K562 (cell line): ENCODE data around the gene PMVK. TPM values are rescaled to one million over a fixed set of nuclear protein-coding genes. Genes with fewer than 3 reads are reported as not detected.
A peak's percentile ranks its signal among the peaks of the same experiment; 100 is the strongest.

Experiments used
- ARID2 ChIP-seq: fragments of 450-650 bp; IDR thresholded peaks from 2 replicates; pipeline ENCODE4 v1.6.1; 2017; ENCODE audit warnings: antibody characterized with exemption, mild to moderate bottlenecking
- CBFA2T2 ChIP-seq: fragments of 450-650 bp; conservative IDR thresholded peaks from 2 replicates; pipeline ENCODE4 v1.6.1; 2017; ENCODE audit warnings: mild to moderate bottlenecking
- CBX5 ChIP-seq: IDR thresholded peaks from 2 replicates; pipeline ENCODE4 v1.6.1; 2014; ENCODE audit warnings: low read depth, borderline replicate concordance
- CTBP1 ChIP-seq: fragments of 450-650 bp; IDR thresholded peaks from 2 replicates; pipeline ENCODE4 v1.6.1; 2016; ENCODE audit warnings: borderline replicate concordance
- DIDO1 ChIP-seq: fragments of 450-650 bp; IDR thresholded peaks from 2 replicates; pipeline ENCODE4 v1.6.1; 2016; ENCODE audit warnings: low read depth, missing biosample characterization, missing genetic modification characterization
- ESRRA ChIP-seq: fragments of 450-650 bp; IDR thresholded peaks from 2 replicates; pipeline ENCODE4 v1.6.1; 2014; ENCODE audit warnings: low read depth, mild to moderate bottlenecking, moderate library complexity, borderline replicate concordance
- ETV1 ChIP-seq: fragments of 450-650 bp; conservative IDR thresholded peaks from 2 replicates; pipeline ENCODE4 v1.6.1; 2016; ENCODE audit warnings: missing genetic modification characterization, control low read depth, low read depth, missing compliant biosample characterization
- GABPB1 ChIP-seq: sonication (generic); formaldehyde crosslinking; IDR thresholded peaks from 2 replicates; pipeline ENCODE4 v1.8.0; 2022; ENCODE audit warnings: mild to moderate bottlenecking, missing genetic modification reagents
- KAT2B ChIP-seq: IDR thresholded peaks from one replicate; pipeline ENCODE4 v1.6.1; 2012; ENCODE audit warnings: low read depth, mild to moderate bottlenecking, control low read depth, inconsistent platforms, low read length, moderate library complexity
- MCM2 ChIP-seq: fragments of 450-650 bp; IDR thresholded peaks from 2 replicates; pipeline ENCODE4 v1.6.1; 2017; ENCODE audit warnings: low read depth, mild to moderate bottlenecking
- NR3C1 ChIP-seq: sonication (generic); formaldehyde crosslinking; IDR thresholded peaks from 2 replicates; pipeline ENCODE4 v1.8.1; 2022; ENCODE audit warnings: missing genetic modification reagents
- PTBP1 ChIP-seq: fragments of 200-400 bp; formaldehyde crosslinking; IDR thresholded peaks from 2 replicates; pipeline ENCODE4 v1.6.1; 2017; ENCODE audit warnings: low read depth, low read length
- SETDB1 ChIP-seq: IDR thresholded peaks from one replicate; pipeline ENCODE4 v1.6.1; 2012; ENCODE audit warnings: low read length, control low read depth, inconsistent platforms
- SIN3A ChIP-seq, 2 experiments: fragments of 150-350 bp in 1 of 2; IDR thresholded peaks; 2 replicates each; pipeline ENCODE4 v1.6.1; 2011 to 2016; ENCODE audit warnings: borderline replicate concordance in 2 of 2, low read depth in 2 of 2, low read length in 2 of 2, mild to moderate bottlenecking in 2 of 2, moderate library complexity in 2 of 2; ENCODE audit not compliant: control insufficient read depth in 1 of 2
- ZFP91 ChIP-seq: sonication (generic); formaldehyde crosslinking; IDR thresholded peaks from 2 replicates; pipeline ENCODE4 v1.8.0; 2022; ENCODE audit warnings: mild to moderate bottlenecking, missing genetic modification reagents
- polyA plus RNA-seq, 8 experiments: library from polyadenylated mRNA; depleted of rRNA in 4 of 8; stranded (reverse) in 5 of 8; unstranded in 3 of 8; fragments of >200 nt; fragmentation: Nextera tagmentation in 2 of 8; fragmentation: Illumina TruSeq in 1 of 8; extraction: Ambion mirVana in 2 of 8; extraction: Trizol in 1 of 8; gene quantifications; 2 replicates each; pipeline versions ENCODE4 v1.2.1 to v1.2.3, GENCODE V29; 2011 to 2014; ENCODE audit warnings: inconsistent platforms in 1 of 8, missing spikeins in 1 of 8
- total RNA-seq, 7 experiments: library from RNA; depleted of rRNA in 6 of 7; stranded (reverse); fragments of >200 nt in 6 of 7; fragmentation: Illumina TruSeq in 2 of 7; extraction: Trizol in 2 of 7; gene quantifications; 2 replicates each; pipeline versions ENCODE4 v1.2.1 to v1.2.3, GENCODE V29; 2011 to 2021; ENCODE audit warnings: low replicate concordance in 1 of 7
- TF ChIP-seq, protein P1 (sequence below), 3 experiments: IDR thresholded peaks in 2 of 3; conservative IDR thresholded peaks in 1 of 3; 2 replicates each; pipeline ENCODE4 v1.5.1; 2011 to 2012; ENCODE audit warnings: low read length in 3 of 3, mild to moderate bottlenecking in 3 of 3, control low read depth in 2 of 3, improper control_type of control experiment in 1 of 3, inconsistent platforms in 1 of 3, low read depth in 1 of 3, mixed read lengths in 1 of 3, moderate library complexity in 1 of 3; ENCODE audit not compliant: insufficient read depth in 2 of 3
- TF ChIP-seq, protein P2 (sequence below), 2 experiments: fragments of 450-650 bp; IDR thresholded peaks; 2 replicates each; pipeline ENCODE4 v1.6.1; 2018; ENCODE audit warnings: mild to moderate bottlenecking in 2 of 2, low read depth in 1 of 2; ENCODE audit not compliant: partially characterized antibody in 2 of 2
- TF ChIP-seq, protein P3 (sequence below): fragments of 250-450 bp; sonication (Bioruptor Pico); IDR thresholded peaks from 2 replicates; pipeline ENCODE4 v1.5.0; 2020; ENCODE audit warnings: mild to moderate bottlenecking, borderline replicate concordance

Gene PMVK
- total and polyA plus RNA-seq, 9 of the 15 experiments (the other 6 are each of a cell fraction or from before 2014, with no cell fraction given), result 1.1 to 15.3 (median 6.3) TPM

DNA sequence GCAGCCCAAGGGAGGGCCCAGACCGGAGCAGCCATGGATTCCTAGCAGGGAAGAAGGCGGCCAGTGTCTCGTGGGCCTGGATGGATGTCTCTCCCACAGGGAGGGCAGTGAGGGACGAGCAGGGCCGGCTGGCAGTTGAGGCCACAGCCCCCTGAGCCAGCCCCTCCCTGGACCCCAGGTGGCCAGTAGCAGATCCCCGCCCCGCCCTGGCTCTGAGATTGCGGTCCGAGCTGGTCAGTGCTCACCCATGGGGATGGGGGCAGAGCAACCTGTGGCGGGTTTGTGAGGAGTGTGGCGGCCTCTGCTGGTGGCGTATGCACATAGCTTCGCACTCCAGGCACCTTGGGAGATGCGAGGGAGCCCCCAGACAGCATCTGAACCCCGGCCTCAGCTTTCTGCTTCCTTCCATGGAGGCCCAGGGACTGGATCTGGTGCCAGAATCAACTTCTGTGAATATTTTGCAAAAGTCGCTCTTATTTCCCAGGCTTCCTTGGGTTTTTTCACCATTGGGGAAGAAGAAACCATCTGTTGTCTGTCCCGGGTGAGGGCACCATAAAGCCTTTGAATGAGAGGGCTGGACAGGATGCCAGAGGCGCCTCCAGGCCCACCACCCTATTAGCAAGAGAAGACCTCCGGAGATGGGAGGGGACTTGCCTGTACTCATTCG lies 58.0 kb downstream of the PMVK start (continued):
- TF ChIP-seq ZFP91 (CRISPR knock-in tag) (no peak), SETDB1 (no peak), GABPB1 (0 out of 2 replicates have a peak, but pooled peaks have one; percentile 32), DIDO1 (tag) (no peak), CTBP1 (peak; percentile 77), PTBP1 (no peak), ETV1 (no peak), ARID2 (peak; percentile 77), CBFA2T2 (no peak), ESRRA (peak; percentile 37; the same call in 1 of the 2 replicates), SIN3A (IDR thresholded peaks at IDR 0.05; ENCODE audit: borderline replicate concordance in 2 of 2, control insufficient read depth in 1 of 2, low read depth in 2 of 2, low read length in 2 of 2) (no peak), CBX5 (no peak), NR3C1 (no peak), KAT2B (no peak), MCM2 (no peak)
- TF ChIP-seq, protein P1, sequence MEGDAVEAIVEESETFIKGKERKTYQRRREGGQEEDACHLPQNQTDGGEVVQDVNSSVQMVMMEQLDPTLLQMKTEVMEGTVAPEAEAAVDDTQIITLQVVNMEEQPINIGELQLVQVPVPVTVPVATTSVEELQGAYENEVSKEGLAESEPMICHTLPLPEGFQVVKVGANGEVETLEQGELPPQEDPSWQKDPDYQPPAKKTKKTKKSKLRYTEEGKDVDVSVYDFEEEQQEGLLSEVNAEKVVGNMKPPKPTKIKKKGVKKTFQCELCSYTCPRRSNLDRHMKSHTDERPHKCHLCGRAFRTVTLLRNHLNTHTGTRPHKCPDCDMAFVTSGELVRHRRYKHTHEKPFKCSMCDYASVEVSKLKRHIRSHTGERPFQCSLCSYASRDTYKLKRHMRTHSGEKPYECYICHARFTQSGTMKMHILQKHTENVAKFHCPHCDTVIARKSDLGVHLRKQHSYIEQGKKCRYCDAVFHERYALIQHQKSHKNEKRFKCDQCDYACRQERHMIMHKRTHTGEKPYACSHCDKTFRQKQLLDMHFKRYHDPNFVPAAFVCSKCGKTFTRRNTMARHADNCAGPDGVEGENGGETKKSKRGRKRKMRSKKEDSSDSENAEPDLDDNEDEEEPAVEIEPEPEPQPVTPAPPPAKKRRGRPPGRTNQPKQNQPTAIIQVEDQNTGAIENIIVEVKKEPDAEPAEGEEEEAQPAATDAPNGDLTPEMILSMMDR (IDR thresholded peaks at IDR 0.05 in 2 of 3, conservative IDR thresholded peaks at IDR 0.05 in 1 of 3; ENCODE audit: insufficient read depth in 2 of 3, low read depth in 1 of 3, low read length in 3 of 3), result peak; percentile 91 to 94 (median 94)
- TF ChIP-seq, protein P2, sequence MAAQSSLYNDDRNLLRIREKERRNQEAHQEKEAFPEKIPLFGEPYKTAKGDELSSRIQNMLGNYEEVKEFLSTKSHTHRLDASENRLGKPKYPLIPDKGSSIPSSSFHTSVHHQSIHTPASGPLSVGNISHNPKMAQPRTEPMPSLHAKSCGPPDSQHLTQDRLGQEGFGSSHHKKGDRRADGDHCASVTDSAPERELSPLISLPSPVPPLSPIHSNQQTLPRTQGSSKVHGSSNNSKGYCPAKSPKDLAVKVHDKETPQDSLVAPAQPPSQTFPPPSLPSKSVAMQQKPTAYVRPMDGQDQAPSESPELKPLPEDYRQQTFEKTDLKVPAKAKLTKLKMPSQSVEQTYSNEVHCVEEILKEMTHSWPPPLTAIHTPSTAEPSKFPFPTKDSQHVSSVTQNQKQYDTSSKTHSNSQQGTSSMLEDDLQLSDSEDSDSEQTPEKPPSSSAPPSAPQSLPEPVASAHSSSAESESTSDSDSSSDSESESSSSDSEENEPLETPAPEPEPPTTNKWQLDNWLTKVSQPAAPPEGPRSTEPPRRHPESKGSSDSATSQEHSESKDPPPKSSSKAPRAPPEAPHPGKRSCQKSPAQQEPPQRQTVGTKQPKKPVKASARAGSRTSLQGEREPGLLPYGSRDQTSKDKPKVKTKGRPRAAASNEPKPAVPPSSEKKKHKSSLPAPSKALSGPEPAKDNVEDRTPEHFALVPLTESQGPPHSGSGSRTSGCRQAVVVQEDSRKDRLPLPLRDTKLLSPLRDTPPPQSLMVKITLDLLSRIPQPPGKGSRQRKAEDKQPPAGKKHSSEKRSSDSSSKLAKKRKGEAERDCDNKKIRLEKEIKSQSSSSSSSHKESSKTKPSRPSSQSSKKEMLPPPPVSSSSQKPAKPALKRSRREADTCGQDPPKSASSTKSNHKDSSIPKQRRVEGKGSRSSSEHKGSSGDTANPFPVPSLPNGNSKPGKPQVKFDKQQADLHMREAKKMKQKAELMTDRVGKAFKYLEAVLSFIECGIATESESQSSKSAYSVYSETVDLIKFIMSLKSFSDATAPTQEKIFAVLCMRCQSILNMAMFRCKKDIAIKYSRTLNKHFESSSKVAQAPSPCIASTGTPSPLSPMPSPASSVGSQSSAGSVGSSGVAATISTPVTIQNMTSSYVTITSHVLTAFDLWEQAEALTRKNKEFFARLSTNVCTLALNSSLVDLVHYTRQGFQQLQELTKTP (IDR thresholded peaks at IDR 0.05; ENCODE audit: low read depth in 1 of 2, partially characterized antibody in 2 of 2), result no peak
- TF ChIP-seq, protein P3, sequence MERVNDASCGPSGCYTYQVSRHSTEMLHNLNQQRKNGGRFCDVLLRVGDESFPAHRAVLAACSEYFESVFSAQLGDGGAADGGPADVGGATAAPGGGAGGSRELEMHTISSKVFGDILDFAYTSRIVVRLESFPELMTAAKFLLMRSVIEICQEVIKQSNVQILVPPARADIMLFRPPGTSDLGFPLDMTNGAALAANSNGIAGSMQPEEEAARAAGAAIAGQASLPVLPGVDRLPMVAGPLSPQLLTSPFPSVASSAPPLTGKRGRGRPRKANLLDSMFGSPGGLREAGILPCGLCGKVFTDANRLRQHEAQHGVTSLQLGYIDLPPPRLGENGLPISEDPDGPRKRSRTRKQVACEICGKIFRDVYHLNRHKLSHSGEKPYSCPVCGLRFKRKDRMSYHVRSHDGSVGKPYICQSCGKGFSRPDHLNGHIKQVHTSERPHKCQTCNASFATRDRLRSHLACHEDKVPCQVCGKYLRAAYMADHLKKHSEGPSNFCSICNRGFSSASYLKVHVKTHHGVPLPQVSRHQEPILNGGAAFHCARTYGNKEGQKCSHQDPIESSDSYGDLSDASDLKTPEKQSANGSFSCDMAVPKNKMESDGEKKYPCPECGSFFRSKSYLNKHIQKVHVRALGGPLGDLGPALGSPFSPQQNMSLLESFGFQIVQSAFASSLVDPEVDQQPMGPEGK (CRISPR knock-in tag), result no peak
